Stimulated activated CD8-positive, alpha-beta memory T cell treated with anti-CD3 and anti-CD28 coated beads, Interleukin-4, amount 100 ng/mL, for 1 hour (primary cell): Measurements from ENCODE around the gene UBE2L6.

Experiments
- DNase-seq, 2 donors: peaks; one replicate each; pipeline ENCODE4 v3.0.0-alpha.2; 2020; ENCODE audit warnings: low read depth in 2 of 2, low spot score in 1 of 2

Gene UBE2L6

GRCh38 chr11:57567515-57568329 lies at the start of gene UBE2L6:
Gene UBE2L6 (minus strand): TSS chr11:57567672. CDS start chr11:57567611, 61 bp downstream.
- peak; percentile 26 to 40 for DNase-seq

DNA sequence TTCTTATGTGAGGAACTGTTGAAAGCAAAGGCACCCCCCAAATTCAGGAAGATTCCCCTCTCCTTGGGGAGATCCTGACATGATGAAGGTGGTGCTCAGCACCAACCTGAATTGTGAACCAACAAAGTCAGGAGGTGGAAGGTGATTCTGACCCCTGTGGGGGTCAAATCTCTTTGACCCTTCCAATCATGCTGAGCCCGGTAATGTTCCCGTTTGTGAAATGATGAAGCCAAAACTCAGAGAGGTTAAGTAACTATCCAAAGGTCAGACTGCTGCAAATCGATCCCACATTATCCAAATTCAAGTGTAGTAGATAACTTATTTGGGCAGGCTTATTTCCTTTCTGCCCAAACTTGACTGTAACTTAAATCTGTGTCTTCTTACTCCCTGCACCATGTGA lies 49.1 kb upstream of the UBE2L6 start:
- no peak for DNase-seq

- DNase-seq = no peak
Measured at GRCh38 chr11:57615308-57615707, 47.8 kb upstream of the UBE2L6 start.

DNA sequence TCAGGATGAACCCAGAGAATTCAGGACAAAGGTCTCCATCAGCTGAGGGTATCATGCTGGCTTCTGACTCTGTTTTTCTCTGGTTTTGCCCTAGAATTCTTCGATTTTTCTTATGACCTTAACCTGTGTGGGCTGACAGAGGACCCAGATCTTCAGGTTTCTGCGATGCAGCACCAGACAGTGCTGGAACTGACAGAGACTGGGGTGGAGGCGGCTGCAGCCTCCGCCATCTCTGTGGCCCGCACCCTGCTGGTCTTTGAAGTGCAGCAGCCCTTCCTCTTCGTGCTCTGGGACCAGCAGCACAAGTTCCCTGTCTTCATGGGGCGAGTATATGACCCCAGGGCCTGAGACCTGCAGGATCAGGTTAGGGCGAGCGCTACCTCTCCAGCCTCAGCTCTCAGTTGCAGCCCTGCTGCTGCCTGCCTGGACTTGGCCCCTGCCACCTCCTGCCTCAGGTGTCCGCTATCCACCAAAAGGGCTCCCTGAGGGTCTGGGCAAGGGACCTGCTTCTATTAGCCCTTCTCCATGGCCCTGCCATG lies 46.8 kb upstream of the UBE2L6 start:
- no peak for DNase-seq

DNA sequence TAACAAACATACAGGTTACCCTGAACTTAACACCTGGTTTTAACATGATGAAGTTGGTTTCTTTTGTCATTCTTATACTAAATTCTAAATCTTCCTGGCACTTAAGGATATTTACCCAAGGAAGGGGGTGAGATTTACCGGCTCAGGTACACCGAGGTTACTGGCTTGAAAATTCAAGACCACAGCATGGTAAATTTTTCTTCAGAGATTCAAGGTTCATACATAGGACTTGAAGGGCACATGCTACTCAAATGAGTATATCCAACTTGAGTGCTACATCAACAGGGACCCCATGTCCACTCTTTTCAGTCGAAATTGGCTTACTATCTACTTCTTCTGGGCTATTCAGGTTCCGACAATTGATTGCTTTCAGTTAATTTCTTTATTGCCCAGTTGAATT lies 42.7 kb upstream of the UBE2L6 start:
- no peak for DNase-seq

DNA sequence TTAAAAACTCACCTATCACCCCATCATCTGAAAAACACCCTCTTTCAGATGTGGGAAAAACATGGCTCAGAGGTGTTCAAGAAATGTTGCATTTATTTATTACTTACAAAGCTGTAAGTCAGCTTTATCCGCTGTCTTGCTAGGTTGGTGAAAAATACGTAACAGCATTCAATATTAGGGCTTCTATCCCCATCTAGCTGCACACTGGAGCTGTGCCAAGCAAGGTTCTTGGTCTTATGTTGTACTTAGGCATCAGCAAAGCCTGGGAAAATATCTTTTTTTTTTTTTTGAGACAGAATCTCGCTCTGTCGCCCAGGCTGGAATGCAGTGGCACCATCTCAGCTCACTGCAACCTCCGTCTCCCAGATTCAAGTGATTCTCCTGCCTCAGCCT lies 37.6 kb upstream of the UBE2L6 start:
- DNase-seq = no peak

DNA sequence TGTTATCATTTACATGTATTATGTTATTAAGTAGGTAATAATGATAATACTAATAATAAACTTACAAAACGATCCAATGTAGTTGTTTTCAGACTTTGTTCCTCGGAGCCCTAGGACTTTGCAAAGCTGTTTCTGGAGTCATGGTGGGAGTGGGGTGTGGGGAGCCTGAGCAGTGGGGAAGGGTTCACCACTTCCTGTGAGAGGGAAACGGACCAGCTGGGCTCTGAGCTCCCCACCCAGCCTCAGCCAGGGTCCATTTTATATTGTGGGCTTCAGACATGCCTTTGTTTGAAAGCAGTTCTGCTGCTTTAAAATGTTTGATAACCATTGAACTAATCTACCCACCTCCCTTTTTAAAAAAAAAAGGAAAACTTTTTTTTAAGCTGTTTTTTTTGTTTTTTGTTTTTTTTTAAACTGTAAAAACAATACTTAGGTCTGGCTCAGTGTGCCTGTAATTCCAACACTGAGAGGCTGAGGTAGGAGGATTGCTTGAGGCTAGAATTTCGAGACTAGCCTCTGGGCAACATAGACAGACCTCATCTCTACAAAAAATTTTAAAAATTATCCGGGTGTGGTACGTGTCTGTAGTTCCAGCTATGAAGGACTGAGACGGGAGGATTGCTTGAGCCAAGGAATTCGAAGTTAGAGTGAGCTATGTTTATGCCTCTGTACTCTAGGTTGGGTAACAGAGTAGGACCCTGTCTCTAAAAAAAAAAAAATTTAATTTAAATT lies 37.0 kb upstream of the UBE2L6 start:
- no peak for DNase-seq

GRCh38 chr11:57601297-57601696 lies 33.8 kb upstream of the UBE2L6 start:
- DNase-seq = no peak

- DNase-seq = no peak
Measured at GRCh38 chr11:57599381-57599780, 31.9 kb upstream of the UBE2L6 start.

DNA sequence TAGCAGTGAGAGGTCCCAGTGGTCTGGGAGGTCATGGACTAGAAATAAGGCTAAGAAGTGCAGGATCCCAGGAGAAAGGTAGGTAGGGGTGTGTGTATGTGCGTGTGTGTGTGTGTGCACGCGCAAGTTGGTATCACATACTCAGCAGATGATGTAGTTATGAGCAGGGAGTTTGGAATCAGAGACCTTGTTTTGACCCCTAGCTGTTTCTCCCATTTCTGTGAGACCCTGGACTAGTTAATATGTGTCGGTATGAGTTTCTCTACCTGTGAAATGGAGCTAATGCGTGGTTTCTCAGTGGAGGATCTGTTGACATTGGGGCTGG lies 31.3 kb upstream of the UBE2L6 start:
- no peak for DNase-seq

DNA sequence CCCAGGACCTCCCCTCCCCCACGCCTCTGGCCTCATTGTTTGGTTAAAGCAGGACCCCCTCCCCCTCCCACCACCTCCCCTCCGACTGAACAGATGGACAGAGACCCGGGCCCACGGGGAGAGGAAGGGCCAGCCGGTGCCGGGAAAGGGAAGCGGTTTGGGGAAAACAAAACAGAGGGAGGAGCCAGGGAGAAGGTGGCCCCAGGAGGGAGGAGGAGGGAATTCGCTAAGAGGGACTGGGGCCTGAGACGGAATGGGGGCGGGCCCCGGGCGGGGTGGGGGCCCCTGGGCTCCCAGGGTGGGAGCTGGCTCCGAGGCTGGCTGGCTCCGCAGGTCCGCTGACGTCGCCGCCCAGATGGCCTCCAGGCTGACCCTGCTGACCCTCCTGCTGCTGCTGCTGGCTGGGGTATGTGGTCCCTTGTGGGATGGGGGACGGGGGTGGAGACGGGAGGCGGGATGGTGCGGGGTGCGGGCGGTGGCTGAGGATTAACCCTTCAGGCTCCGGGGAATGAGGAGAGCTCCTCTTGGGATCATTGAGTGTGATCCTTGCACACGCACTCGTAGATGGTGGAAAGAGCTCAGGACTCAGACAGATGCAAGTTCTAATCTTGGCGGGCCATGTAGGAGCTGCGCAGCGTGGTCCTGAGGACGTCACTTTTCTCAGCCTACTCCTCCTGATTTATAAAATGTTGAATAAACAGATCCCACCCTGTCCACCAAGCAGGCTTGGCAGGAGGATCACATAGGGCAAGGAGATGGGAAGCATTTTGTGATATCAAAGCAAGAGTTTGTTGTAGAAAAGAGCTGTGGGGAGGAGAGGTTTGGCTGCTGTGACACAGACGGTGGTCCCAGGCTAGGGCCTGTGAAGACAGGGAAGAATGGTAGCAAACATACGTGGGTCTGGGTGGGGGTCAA lies 30.7 kb upstream of the UBE2L6 start:
- DNase-seq = no peak

GRCh38 chr11:57597461-57597915 lies 30.0 kb upstream of the UBE2L6 start, which contains the start of gene SERPING1:
Gene SERPING1 (plus strand): TSS chr11:57597685. CDS start chr11:57598271, 586 bp downstream.
- DNase-seq = no peak

- no peak for DNase-seq
Measured at GRCh38 chr11:57596266-57596885, 28.9 kb upstream of the UBE2L6 start.

- no peak for DNase-seq
Measured at GRCh38 chr11:57588046-57588710, 20.7 kb upstream of the UBE2L6 start.

GRCh38 chr11:57586711-57587245 lies 19.3 kb upstream of the UBE2L6 start:
- DNase-seq = no peak

DNA sequence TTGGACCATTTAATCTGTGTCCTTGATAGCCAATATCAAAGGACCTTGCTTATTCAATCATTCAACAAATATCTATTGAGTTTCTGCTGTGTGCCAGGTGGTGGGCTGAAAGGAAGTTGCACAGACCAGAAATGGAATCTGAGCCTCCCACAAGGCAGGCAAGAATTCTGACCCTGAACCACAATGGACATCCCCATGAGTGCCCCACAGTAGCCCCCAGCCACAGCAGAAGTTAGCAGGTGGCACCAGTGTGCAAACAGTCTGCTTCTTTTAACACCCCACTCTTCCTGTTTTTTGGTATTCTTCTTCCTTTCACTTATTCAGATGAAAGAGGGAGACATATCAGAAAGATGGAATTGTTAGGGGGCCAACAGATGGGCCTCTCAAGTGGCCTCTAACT lies 17.8 kb upstream of the UBE2L6 start:
- no peak for DNase-seq

DNA sequence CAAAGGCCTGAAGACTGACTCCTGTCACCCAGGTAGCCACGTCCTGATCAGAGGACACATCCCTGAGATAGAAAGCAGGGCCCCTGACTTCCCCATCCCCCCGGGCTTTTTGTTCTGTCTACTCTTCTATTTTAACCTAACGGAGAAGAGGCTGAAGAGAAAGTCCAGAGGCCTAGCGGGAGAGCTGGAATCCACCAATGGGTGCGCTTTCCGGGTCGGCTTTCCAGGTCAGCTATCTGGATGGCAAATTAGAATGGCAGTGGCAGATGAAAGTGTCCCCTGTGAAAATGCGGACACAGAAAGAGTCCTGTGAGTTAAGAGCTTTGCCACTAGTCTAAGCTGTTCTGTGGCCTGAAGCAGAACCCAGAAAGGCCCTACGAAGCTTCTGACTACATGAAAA lies 16.9 kb upstream of the UBE2L6 start:
- DNase-seq = no peak

DNA sequence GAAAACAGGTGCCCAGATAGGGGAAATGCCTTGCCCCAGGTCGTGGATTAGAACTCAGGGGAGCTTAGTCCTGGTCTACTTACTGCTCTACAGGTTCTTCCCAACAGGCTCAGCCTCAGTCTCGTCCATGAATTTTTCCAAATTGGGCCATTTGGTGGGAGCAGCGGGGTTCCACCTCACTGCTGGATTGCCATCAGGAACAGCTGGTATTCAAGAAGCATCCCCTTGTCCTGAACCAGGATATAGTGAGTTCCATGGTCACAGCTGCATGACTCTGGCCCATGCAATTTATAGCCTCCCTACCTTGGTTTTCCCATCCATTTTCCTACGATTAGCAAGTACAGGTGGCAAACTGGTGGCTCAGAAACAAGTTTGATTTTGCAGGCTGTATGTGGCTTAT lies 6.6 kb upstream of the UBE2L6 start:
- DNase-seq = no peak

GRCh38 chr11:57571606-57572005 lies 4.1 kb upstream of the UBE2L6 start:
- no peak for DNase-seq

GRCh38 chr11:57568330-57568766 lies 876 bp upstream of the UBE2L6 start:
- peak; percentile 65 to 81 for DNase-seq
